ENCODE measurements around the gene SIM2. TPM values are rescaled to one million over a fixed set of nuclear protein-coding genes. Genes with fewer than 3 reads are reported as not detected.

SIM2 gene
- total and polyA plus RNA-seq, 9 donors: 0.01 to 0.23 (median 0.11) TPM; not detected in 4

DNA sequence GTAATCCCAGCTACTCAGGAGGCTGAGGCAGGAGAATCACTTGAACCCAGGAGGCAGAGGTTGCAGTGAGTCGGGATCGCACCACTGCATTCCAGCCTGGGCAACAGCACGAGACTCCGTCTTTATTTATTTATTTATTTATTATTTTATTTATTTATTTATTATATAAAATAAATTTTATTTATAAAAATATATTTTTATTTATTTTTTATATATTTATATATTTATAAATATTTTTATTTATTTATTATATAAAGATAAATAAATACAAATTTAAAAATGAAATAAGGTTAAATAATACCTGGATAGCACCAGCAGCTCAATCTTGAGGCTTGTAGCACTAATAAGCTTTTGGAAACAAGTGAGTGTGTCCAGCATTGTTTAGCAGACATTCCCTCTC, 40.9 kb upstream of the SIM2 start:
- intact Hi-C loops (cut with DNase I): no loop called here
- no peaks in the 10 kb centered on the region for H3K9me3 ChIP-seq
- no peak for TF ChIP-seq POLR2A (IDR thresholded peaks at IDR 0.05)
- TF ChIP-seq, protein P1, sequence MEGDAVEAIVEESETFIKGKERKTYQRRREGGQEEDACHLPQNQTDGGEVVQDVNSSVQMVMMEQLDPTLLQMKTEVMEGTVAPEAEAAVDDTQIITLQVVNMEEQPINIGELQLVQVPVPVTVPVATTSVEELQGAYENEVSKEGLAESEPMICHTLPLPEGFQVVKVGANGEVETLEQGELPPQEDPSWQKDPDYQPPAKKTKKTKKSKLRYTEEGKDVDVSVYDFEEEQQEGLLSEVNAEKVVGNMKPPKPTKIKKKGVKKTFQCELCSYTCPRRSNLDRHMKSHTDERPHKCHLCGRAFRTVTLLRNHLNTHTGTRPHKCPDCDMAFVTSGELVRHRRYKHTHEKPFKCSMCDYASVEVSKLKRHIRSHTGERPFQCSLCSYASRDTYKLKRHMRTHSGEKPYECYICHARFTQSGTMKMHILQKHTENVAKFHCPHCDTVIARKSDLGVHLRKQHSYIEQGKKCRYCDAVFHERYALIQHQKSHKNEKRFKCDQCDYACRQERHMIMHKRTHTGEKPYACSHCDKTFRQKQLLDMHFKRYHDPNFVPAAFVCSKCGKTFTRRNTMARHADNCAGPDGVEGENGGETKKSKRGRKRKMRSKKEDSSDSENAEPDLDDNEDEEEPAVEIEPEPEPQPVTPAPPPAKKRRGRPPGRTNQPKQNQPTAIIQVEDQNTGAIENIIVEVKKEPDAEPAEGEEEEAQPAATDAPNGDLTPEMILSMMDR (IDR thresholded peaks at IDR 0.05): no peak
- TF ChIP-seq EP300 (IDR thresholded peaks at IDR 0.05): no peak
- no peaks in the 10 kb centered on the region for H3K4me1 ChIP-seq (ENCODE audit: insufficient read depth)
- H3K4me3 ChIP-seq: no peak overlapping the region
- no peak for DNase-seq
- no peak overlapping the region for H3K27ac ChIP-seq
- H3K27me3 ChIP-seq: no peaks in the 10 kb centered on the region
- 86 to 91% (median 88%) methylated on average over 4 of the region's 4 CpGs for WGBS, 3 donors
- no peaks in the 10 kb centered on the region for H3K36me3 ChIP-seq

DNA sequence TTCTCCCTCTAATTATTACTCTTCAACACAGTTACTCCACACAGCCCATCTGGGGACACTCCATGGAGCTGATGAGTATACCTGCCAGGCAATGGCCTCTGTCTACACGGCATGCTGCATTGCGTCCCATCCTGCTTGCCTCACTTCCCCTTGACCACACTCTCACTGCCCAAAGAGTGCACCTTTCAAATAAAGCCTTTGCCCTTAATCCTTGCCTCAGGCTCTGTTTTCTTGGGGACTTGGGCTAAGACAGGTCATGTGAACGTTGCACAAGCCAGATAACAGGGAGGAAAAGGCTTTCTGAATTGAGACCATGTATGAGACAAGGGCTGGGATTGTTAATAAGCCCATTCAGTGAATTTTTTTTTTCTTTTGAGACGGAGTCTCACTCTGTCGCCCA, 40.0 kb upstream of the SIM2 start:
- no peak for TF ChIP-seq EP300 (IDR thresholded peaks at IDR 0.05)
- TF ChIP-seq, protein P1 (IDR thresholded peaks at IDR 0.05): no peak
- no peaks in the 10 kb centered on the region for H3K27me3 ChIP-seq
- H3K9me3 ChIP-seq: no peaks in the 10 kb centered on the region
- H3K36me3 ChIP-seq: no peaks in the 10 kb centered on the region
- WGBS, 3 donors: 74 to 87% (median 82%) methylated on average over 5 of the region's 5 CpGs
- no peak overlapping the region for H3K27ac ChIP-seq
- H3K4me3 ChIP-seq: no peak overlapping the region
- no peak for DNase-seq
- no peaks in the 10 kb centered on the region for H3K4me1 ChIP-seq (ENCODE audit: insufficient read depth)
- intact Hi-C loops (cut with DNase I): no loop called here

DNA sequence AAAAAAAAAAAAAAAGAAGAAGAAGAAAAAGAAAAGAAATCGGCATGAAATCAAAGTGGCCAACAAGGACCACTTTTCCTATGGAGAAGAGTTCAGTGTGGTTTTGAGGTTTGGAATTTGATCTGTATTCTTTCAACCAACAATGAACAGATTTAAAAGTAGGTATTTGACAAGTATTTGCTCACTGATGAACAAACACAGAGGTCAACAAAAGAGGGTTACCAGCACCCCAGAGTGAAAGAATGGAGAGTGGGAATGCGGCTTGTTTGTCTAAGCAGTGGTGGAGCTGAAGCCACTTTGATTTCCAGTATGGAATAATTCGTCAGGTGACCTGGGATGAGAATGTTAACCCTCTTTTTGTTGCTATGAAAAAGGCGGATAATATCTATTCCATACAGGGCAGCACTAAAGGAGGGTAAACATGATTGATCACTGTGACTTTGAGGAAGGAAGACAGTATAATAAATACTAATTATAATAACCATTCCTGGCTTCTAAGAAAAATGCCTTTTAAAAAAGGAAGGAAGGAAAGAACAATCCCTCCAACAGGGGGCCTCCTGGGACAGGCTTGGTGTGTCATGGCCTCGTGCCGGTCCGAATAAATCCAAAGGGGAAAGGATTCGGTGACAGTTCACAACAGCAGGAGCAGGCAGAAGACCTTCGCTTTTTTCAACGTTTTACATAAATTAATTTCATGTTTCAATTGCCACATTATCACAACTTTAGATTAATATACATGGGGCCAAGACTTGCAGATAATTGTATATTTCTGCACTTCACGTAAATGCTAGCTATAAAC, 37.2 kb upstream of the SIM2 start:
- no peaks in the 10 kb centered on the region for H3K4me1 ChIP-seq (ENCODE audit: insufficient read depth)
- no peaks in the 10 kb centered on the region for H3K9me3 ChIP-seq
- intact Hi-C loops (cut with DNase I): loop anchor here in 1 of 4 donors (5.0 kb wide), 1 partner anchor 244 kb away; no protein-coding TSS in a partner anchor
- no peak for DNase-seq
- H3K4me3 ChIP-seq: no peak overlapping the region
- H3K27ac ChIP-seq: no peak overlapping the region
- WGBS, 3 donors: 42 to 47% (median 43%) methylated on average over 11 of the region's 11 CpGs
- no peak for TF ChIP-seq POLR2A (IDR thresholded peaks at IDR 0.05)
- no peaks in the 10 kb centered on the region for H3K27me3 ChIP-seq
- H3K36me3 ChIP-seq: no peaks in the 10 kb centered on the region

DNA sequence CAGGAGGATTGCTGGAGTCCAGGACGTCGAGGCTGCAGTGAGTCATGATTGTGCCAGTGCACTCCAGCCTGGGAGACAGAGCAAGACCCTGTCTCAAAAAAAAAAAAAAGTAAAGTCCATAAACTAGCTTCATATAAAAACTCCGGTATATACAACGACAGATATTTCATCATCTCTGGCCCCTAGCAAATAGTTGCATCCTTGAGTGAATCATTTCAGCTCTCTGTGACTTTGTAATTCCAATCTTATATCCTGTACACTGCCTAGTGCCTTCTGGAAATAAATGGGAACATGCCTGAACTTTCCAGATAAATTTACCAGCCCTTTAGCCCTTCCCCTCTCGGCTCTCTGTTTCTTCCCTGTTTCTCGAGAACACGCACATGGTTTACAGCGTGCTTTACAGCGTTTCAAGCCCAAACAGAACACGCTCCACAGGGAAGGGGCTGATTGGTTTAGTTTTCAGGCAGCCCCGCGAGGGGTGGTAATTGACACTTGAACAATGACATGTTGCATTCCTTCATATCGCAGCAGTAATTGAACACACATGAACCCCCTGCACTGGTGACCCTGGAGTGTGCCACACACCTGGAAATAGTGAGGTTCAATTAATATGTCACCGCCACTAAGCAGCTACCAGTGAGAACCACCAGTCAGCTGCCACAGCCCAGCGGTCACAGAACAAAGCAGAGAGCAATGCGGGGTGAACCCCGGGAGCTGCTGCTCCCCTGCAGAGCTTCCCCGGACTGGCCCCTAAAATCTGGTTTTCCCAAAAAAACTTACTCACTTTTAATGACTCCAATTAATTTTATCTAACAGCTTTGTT, 35.7 kb upstream of the SIM2 start:
- no peak for DNase-seq
- no peaks in the 10 kb centered on the region for H3K9me3 ChIP-seq
- no peak overlapping the region for H3K4me3 ChIP-seq
- H3K27me3 ChIP-seq: no peaks in the 10 kb centered on the region
- TF ChIP-seq, protein P1 (IDR thresholded peaks at IDR 0.05): no peak
- TF ChIP-seq POLR2A (IDR thresholded peaks at IDR 0.05) (no peak), EP300 (IDR thresholded peaks at IDR 0.05) (no peak)
- no peak overlapping the region for H3K27ac ChIP-seq
- H3K4me1 ChIP-seq (ENCODE audit: insufficient read depth): no peaks in the 10 kb centered on the region
- H3K36me3 ChIP-seq: no peaks in the 10 kb centered on the region
- 22 to 30% (median 27%) methylated on average over 18 of the region's 18 CpGs for WGBS, 3 donors
- intact Hi-C loops (cut with DNase I): loop anchor here in 1 of 4 donors (5.0 kb wide), 1 partner anchor 246 kb away; no protein-coding TSS in a partner anchor
